ENCODE results near the gene UBE2F.

GRCh38 chr2:238069877-238070276 is 103.1 kb downstream of the UBE2F start:
- TF ChIP-seq POLR2AphosphoS2 (conservative IDR thresholded peaks at IDR 0.05; ENCODE audit: low read length): no peak
- no peak for TF ChIP-seq EP300 (IDR thresholded peaks at IDR 0.05)
- TF ChIP-seq HOXB5 (CRISPR knock-in tag; IDR thresholded peaks at IDR 0.05): no peak
- no peak for TF ChIP-seq POLR2A (IDR thresholded peaks at IDR 0.05; ENCODE audit: low read length)
- TF ChIP-seq CTCF (IDR thresholded peaks at IDR 0.05): no peak

Data from A549 (cell line).